ENCODE results near the gene MACC1. TPM values are rescaled to one million over a fixed set of nuclear protein-coding genes. Genes with fewer than 3 reads are reported as not detected.

The MACC1 gene
- total and polyA plus RNA-seq, 2 experiments from 2014 or later: 3.4 to 13.4 TPM

DNA sequence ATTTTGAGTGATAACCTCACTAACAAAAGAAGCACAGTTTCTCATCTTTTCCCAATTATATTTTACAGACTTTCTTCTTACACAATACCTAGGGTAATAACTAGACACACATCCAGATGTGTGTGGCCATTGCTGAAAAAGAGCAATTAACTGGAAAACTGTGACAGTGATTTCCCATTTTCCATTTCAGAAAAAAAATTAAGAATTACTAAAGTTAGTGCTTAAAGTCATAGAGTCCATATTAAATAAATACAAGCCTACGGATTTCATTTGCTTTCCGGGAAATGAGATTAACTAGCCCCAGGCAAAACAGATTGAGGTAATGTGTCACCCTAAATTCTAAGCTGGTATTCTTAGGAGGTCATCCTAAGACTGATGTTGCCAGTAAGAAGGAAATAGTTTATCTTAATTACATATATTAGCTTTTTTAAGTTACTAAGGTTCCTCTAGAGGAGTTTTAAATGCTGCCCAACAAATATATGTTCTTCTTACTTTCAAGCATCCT is 10.2 kb upstream of the MACC1 start:
- ATAC-seq: no peak
- Histone ChIP-seq H3K79me2 (replicated peaks; ENCODE audit: insufficient read depth) (no peaks in the 10 kb centered on the region), H3K27me3 (ENCODE audit: insufficient read depth) (no peaks in the 10 kb centered on the region), H2AFZ (no peak overlapping the region), H3K4me1 (ENCODE audit: insufficient read depth) (no peaks in the 10 kb centered on the region), H3K9me2 (ENCODE audit: insufficient read depth) (no peaks in the 10 kb centered on the region), H4K20me1 (replicated peaks; ENCODE audit: insufficient read depth) (no peaks in the 10 kb centered on the region), H3K27ac (ENCODE audit: low read depth) (no peak overlapping the region), H3K36me3 (ENCODE audit: insufficient read depth) (no peaks in the 10 kb centered on the region), H3K4me2 (no peak overlapping the region), H3K4me3 (no peak overlapping the region), H3F3A (replicated peaks; ENCODE audit: low read depth) (no peaks in the 10 kb centered on the region)
- Mint-ChIP-seq H3K4me1 (no peaks in the 10 kb centered on the region; the same call in 2 of the 3 replicates), H3K36me3 (ENCODE audit: low read depth) (no peaks in the 10 kb centered on the region), H3K27ac (no peak overlapping the region), H3K4me3 (no peak overlapping the region), H3K27me3 (ENCODE audit: insufficient read depth, low read depth, poor library complexity) (no peaks in the 10 kb centered on the region), H3K9me3 (no peaks in the 10 kb centered on the region)
- TF ChIP-seq EZH2phosphoT487 (IDR thresholded peaks at IDR 0.05; ENCODE audit: unreplicated experiment) (no peak), EZH2 (IDR thresholded peaks at IDR 0.05; ENCODE audit: low read depth, unreplicated experiment) (no peak), CREB1 (CRISPR knock-in tag; IDR thresholded peaks at IDR 0.05; ENCODE audit: low read depth) (no peak), ZNF114 (CRISPR knock-in tag; IDR thresholded peaks at IDR 0.05) (no peak), ZNF331 (CRISPR knock-in tag; IDR thresholded peaks at IDR 0.05; ENCODE audit: low read depth) (no peak), POLR2AphosphoS5 (IDR thresholded peaks at IDR 0.05; ENCODE audit: low read depth) (no peak), ZNF462 (CRISPR knock-in tag; IDR thresholded peaks at IDR 0.05) (no peak), STAT1 (IDR thresholded peaks at IDR 0.05; ENCODE audit: unreplicated experiment) (no peak), NANOG (IDR thresholded peaks at IDR 0.05; ENCODE audit: borderline replicate concordance) (no peak), JUNB (IDR thresholded peaks at IDR 0.05; ENCODE audit: unreplicated experiment) (no peak), CTCF (conservative IDR thresholded peaks at IDR 0.05; ENCODE audit: low read depth in 2 of 2) (no peak)
- TF ChIP-seq, protein P1, sequence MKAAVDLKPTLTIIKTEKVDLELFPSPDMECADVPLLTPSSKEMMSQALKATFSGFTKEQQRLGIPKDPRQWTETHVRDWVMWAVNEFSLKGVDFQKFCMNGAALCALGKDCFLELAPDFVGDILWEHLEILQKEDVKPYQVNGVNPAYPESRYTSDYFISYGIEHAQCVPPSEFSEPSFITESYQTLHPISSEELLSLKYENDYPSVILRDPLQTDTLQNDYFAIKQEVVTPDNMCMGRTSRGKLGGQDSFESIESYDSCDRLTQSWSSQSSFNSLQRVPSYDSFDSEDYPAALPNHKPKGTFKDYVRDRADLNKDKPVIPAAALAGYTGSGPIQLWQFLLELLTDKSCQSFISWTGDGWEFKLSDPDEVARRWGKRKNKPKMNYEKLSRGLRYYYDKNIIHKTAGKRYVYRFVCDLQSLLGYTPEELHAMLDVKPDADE (IDR thresholded peaks at IDR 0.05): no peak
- TF ChIP-seq, protein P2, sequence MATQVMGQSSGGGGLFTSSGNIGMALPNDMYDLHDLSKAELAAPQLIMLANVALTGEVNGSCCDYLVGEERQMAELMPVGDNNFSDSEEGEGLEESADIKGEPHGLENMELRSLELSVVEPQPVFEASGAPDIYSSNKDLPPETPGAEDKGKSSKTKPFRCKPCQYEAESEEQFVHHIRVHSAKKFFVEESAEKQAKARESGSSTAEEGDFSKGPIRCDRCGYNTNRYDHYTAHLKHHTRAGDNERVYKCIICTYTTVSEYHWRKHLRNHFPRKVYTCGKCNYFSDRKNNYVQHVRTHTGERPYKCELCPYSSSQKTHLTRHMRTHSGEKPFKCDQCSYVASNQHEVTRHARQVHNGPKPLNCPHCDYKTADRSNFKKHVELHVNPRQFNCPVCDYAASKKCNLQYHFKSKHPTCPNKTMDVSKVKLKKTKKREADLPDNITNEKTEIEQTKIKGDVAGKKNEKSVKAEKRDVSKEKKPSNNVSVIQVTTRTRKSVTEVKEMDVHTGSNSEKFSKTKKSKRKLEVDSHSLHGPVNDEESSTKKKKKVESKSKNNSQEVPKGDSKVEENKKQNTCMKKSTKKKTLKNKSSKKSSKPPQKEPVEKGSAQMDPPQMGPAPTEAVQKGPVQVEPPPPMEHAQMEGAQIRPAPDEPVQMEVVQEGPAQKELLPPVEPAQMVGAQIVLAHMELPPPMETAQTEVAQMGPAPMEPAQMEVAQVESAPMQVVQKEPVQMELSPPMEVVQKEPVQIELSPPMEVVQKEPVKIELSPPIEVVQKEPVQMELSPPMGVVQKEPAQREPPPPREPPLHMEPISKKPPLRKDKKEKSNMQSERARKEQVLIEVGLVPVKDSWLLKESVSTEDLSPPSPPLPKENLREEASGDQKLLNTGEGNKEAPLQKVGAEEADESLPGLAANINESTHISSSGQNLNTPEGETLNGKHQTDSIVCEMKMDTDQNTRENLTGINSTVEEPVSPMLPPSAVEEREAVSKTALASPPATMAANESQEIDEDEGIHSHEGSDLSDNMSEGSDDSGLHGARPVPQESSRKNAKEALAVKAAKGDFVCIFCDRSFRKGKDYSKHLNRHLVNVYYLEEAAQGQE (IDR thresholded peaks at IDR 0.05; ENCODE audit: unreplicated experiment): no peak
- no peak for DNase-seq (ENCODE audit: low spot score)

Measured in GM23338 (cell line).